ENCODE results near the gene C12orf75.
"Not testable (repeated sequence)": the region's sequence is repeated elsewhere in the genome, so short reads cannot be mapped to it uniquely, and the experiment has no call there.

Gene C12orf75

DNA sequence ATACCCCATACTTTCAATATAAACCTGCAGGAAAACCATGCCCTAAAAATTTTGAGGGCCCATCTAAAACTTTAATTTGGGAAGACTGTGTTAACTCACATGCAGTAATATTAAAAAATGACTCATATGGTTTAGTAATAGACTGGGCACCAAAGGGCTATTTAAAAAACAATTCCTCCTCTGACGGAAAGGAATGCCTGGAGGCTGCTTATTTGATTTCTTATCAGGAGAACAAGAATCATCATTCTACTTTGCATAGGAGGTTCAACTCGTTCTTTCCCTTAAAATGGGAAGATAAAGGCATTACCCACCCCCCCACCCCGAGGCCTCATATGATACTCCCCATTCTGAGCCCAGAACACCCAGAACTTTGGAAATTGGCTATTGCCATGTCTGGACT lies 18.6 kb upstream of the C12orf75 start:
- not testable (repeated sequence) for DNase-seq

DNA sequence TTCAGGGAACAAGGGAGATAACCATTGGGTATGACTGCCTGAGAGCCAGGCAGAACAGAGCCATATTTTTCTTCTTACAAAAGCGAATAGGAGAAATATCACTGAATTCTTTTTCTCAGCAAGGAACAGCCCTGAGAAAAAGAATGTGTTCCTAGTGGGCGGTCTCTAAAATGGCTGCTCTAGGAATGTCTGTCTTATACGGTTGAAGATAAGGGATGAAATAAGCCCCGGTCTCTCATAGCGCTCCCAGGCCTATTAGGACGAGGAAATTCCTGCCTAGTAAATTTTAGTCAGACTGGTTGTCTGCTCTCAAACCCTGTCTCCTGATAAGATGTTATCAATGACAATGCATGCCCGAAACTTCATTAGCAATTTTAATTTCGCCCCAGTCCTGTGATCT lies 16.7 kb upstream of the C12orf75 start:
- not testable (repeated sequence) for DNase-seq

DNA sequence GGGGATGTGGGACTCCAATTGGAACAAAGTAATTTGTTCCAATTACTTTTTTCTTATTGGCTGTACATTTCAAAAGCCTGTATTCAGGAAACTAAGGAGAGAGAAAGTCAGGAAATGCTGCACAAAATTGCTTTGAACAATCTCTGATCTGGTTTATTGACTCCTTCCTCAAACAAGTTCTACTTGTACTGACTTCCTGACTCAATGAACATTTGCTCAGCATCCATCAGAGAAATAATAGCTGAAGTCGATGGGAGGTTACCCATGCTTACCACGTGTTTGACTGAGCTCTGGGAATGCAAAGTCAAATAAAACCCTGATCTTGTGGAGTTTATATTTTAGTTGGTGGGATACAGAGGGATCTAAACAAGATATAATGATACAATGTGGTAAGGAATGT lies 15.4 kb upstream of the C12orf75 start:
- no peak for DNase-seq

DNA sequence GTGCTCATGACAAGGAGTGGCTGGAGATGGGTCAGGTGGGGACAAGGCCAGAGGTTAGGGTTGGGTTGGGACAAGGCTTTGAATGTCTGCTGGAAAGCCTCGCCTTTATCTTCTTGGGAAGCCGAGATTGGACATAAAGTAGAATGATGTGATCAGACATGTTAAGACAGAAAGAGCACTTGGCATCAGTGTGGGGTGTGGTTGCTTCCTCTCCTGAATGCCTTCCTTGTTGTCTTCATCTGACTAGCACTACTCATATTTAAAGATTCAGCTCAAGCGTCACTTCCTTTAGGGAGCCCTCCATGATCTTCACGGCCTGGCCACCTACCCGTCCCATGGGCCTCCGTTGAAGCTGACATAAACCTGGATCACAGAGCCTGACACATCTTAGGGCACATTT lies 14.8 kb upstream of the C12orf75 start:
- no peak for DNase-seq

DNA sequence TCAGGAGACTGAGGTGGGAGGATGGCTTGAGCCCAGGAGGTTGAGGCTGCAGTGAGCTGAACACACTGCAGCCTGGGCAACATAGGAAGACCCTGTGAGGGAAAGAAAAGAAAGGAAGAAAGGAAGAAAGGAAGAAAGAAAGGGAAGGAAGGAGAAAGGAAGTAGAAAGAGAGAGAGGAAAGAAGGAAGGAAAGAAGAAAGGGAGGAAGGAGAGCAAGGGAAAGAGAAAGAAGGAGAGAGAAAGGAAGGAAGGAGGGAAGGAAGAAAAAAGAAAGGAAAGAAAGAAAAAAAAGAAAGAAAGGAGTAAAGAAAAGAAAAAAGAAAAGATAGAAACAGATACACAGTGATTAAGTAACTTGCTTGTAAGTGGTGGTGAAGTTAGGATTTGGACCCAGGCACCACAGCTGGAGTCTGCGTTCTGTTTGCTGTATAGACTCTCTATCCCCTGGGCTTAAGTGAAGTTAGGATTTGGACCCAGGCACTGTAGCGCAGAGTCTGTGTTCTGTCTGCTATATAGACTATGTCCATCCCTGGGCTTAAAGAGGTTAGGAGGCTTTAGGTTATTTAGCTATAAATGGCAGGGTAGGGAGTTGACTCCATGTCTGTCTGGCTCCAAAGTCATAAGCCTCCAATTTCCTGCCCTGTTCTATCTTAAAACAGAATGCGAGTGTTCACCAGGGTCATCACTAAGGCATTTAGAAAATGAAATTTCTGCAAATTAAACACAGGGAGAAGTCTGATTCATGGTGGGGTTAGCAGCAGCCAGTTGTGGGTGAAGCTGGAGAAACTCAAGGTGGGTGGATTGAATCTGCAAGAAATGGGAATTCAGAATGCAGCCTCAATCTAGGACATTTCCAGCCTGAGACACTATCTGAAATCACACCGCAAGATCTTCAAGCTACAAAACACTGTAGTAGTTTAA lies 13.3 kb upstream of the C12orf75 start:
- DNase-seq: no peak

DNA sequence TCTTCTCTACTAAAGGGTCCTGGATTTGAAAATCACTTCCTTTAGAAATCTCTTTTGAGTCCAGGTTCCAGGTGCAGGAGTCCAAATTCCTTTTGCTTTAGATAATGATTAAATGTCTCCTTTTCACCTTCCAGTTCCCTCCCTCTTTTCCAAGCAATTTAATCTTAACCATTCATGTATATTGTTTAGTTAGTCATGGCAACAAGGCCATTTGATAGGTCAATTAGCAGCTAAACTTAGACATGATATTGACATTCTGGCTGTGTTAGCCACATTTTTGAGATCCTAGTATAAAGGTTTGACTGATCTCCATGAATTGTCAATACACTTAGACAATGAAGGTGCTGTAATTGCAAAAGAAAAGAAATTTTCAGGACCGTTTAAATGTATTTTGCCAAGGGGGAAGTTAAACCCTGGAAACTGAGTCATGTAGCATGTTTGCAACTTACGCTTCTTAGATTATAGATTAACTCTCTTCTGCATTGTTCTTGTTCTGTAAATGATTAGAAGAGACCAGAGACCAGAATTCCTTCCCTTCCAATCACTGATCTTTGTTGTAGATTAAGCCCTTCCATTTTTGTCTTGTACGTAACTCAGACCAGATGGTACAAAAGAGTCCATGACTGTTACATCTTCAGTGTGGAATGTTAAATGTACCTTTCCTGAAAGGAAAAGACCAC lies 12.4 kb upstream of the C12orf75 start:
- peak; percentile 50 for DNase-seq

DNA sequence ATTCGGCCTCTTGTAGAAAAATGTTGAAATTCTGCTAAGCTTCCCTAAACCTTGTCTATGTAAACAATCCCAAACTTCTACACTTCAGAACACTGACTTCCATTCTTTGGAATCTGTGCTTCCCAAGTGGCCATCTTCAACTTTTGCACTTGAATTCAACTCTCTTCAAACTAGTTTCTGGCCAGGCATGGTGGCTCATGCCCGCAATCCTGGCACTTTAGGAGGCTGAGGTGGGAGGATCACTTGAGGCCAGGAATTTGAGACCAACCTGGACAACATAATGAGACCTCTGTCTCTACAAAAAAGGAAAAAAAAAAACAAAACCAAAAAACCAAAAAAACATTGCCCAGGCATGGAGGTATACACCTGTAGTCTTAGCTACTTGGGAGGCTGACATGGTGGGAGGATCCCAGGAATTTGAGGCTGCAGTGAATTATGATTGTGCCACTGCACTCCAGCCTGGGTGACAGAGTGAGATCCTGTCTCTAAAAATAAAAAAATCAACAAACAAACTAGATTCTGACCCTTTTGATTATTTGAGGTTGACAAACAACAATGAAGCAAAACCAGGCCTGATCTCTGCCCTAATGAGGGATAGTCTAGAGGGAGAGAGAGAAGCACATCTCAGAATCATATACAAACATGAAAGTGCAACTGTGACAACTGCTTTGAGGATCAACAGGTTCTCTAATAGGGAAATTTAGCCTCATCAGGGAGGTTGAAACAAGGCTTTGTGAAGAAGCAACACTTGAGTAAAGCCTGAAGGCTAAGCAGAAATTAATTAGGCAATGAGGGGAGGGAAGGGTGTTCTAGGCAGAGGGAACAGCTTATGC lies 11.6 kb upstream of the C12orf75 start:
- no peak for DNase-seq

DNA sequence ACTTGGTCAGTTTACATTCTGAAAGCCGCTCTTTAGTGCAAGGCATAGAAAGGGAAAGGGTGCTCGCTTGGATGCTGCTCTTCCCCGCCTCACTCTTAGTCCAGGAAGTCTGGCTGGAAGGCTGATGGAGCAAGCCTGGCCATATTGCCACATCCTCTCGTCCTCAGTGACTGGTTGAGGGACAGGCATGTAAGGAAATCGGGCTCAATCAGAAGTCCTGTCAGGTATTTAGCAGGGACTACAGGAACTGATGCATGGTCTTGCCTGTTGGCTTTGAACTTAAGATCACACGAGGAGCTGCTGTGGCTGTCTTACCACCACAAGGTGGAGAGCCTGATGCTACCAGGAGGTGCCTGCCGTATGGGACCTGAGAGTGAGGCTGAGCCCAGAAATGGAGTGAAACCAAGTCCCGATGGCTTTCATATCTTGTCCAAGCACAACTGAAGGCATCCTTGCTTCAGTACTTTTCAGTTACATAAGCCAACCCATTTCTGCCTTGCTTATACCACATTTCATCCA lies 10.7 kb upstream of the C12orf75 start:
- no peak for DNase-seq

DNA sequence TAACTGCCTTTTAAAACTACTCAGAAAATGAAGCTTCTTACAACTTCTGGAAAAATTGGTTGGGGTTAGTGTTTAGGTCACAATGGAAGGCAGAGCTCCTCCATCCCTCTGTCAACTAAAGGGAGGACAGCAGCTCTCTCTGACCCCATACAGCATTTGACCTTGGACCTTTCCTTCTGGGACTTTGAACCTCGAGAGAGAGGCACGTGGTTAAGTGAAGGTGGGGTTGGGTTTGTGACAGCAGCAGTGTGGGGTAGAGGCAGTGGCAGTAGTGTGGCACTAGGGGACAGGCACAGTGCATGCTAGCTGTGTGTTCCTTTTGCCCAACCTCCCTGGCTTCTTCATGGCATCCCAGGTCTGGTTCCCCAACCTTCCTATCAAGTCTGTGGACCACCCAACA lies 9.4 kb upstream of the C12orf75 start:
- no peak for DNase-seq

DNA sequence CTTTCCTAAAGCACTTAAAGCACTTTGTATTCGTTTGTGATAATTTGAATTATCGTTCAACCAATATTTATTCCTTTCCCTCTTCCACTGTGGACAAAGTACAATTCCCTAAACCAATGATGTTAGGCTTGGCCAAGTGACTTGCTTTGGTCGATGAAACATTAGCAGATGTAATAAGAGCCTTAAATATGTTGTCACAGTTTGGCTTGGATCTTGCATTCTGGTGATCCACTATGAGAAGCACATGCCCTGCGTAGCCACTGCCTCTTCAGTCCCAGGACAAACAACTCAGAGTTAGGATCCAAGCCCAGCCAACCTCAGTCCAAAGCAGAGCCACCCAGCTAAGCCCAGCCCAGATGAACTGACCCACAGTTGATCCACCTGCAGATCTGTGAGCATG lies 8.4 kb upstream of the C12orf75 start:
- DNase-seq: no peak

DNA sequence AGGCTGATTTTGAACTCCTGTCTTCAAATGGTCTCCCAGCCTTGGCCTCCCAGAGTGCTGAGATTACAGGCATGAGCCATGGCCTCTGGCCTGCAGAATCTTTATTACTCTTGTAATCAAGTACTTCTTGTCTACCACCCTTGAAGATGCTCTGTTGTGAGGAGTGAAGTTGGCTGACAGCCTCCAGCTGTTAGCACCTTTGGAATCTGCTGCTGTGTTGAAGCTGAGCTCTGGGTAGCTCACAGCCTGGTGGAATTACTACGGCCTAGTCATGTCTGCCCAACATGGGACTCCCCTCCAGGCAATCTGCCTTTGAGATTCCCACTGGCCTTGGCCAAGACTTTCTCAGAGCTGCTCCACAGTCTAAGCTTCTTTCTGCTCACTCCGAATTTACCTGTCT lies 5.8 kb upstream of the C12orf75 start:
- DNase-seq: no peak

DNA sequence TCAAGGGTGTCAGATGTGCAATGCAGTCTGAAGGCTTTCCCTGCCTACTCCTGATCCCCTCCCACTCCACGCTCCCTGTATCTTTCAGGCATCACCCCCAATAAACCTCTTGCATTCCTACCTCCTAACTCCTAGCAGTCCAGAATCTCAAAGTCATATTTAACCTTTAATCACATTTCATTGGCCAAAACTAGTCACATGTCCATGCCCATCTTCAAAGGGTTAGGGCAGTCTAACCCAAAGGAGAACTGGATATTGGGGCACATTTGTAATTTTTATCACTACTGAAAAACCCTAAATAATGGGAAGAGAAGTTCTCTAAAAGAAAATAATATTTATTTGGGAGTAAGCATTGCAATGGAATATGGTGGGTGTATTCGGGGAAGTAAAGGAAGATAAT lies 5.4 kb upstream of the C12orf75 start:
- DNase-seq: no peak

DNA sequence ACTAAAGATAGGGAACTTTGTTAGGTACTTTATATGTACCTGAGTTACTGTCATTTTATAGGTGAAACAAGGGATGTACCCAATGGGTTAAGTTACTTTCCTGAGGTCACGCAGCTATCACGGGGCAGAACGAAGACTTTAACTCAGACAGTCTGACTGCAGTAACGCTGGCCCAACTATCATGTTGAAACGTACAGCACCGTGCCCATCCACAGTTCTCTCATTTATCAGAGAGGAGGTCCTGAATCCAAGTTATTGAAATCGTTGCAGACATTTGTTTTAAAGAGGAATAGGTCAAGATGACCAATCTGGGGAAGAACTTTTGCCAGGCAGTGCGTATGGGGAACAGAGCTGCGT lies 587 bp upstream of the C12orf75 start:
- no peak for DNase-seq

DNA sequence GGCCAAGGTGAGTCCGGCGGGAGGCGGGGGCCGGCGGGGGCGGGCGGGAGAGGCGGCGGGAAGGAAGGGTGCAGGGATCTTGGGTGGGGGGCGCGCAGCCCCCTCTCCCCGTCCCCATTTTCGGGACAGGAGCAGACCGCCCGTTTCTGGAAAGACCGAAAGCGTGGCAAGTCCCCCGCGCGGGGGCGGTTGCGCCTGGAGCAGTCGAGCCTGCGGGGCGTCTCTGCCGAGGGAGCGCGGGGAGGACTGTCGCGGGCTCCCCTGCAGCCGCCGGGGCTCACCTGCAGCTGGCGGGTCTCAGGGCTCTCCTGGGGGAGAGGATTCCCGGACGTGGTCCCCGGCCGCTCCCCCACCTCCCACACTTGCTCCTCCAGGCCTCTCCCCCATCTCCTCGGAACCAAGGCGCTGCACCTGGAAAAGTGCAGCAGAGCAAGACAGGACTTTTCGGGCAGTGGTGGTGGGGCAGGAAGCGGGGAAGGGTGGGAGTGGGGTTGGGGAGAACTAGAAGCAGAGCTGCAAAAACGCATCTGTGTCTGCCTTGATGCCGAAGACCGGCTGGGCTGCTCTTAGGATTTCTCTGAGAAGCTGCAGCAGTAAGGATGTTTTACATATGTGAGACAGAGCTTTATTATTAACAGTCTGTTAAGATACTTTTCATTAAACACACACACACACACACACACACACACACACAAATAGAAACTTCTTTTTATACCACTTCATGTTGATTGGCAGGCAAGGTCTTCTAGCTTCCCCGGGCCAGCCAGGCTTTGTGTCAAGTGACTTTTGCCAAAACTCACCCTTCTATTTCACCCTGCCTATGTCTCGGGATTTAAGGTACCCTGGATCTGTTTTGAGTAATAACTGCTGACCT lies 677 bp downstream of the C12orf75 start:
- peak; percentile 25 for DNase-seq

DNA sequence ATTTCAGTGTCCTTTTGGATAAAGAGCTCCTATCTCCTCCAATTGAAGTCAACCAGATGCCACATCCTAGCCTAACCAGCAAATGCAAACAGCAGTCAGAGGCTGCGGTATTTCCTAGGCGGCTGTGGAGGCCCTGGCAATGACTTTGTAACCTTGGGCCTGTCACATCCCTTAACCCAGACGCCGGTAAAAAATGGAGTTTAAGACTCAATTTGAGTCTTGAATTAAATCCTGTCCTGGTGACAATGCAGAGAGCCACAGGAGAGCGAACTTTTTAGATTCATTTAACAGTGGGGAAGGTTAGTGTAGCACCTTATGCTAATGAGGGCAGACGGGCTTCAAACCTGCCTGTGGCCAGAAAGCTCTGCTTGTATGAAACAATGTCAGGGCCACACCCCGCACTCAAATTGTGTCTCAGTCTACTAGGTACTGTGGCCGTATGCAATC lies 1.3 kb downstream of the C12orf75 start:
- no peak for DNase-seq

DNA sequence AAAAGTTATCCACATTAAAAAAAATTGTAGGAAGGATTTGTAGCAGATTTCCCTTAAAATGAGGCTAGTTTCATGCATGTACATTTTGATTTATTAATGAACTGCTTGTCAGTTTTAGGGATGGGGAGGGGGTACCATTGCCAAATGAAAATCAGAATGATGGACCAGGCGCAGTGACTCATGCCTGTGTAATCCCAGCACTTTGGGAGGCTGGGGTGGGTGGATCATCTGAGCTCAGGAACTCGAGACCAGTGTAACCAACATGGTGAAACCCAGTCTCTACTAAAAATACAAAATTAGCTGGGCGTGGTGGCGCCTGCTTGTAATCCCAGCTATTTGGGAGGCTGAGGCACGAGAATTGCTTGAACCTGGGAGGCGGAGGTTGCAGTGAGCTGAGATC lies 1.8 kb downstream of the C12orf75 start:
- not testable (repeated sequence) for DNase-seq

DNA sequence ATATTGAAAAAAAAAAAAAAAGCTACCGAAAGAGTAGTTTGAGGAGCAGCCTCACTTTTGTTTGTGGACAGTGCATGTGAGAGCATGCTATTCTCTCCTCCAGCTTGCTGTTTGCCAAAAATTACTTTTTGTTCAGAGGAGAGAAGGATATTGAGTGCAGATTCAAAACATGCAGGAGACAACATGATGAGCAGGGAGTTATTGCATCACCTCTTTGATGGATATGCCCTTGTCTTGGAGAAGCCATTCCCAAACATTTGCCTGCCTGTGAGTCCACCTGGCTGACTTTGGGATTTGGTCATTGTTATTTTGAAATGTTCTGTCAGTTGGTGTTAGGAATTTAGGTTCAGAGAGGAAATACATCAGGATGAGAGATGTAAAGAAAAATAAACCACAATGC lies 2.4 kb downstream of the C12orf75 start:
- no peak for DNase-seq

DNA sequence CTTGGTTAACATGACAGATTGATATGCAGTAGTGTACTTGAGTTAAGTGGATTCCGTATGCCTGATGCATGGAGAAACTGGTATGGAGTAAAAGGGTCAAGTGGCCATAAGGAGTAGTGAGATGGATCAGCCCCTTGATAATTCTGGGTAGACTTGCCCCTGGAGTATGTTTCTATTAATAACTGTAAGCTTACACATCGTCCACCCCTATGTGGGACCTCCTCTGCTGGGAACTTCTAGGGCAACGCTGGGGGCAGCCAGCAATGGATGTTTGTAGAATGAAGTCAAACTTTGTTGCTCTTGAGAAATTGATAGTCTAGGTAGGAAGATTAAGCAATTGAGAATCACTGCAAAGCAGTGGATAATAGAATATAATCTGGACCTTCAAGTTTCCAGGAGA lies 3.5 kb downstream of the C12orf75 start:
- DNase-seq: no peak

DNA sequence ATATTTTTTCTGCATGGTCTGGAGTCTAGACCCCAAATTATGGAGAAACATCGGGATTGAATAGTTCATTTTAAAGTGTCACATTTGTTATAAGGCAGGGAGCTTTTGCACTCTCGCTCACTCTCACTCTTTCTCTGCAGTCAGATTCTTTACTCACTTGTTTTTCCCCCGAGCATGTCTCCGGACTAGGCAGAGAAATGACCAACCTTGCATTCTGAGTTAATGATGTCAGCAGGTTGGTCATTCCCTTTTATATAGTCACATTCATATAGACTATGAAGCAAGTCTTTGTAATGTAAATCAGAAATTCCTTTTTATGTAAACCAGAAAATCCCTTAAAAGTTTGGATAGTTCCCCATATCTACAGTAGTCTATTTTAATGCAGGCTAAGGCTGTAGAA lies 4.1 kb downstream of the C12orf75 start:
- no peak for DNase-seq

DNA sequence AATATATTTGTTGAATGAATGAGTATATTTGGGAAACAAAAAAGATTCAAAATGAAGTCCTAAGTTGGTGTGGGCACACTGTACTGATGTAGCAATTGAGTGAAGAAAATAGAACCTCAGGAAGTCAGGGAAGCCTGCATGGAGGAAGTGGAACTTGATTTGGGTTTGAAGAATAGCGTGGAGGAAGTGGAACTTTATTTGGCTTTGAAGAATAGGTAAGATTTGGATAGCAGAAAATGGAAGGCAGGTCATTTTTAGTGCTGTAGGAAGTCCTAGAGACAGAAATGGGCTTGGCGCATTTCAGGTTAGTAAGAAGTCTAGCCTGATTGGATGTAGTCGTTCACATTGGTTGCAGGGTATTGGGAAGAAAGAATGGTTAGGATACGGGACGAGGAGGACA lies 5.4 kb downstream of the C12orf75 start:
- no peak for DNase-seq

DNA sequence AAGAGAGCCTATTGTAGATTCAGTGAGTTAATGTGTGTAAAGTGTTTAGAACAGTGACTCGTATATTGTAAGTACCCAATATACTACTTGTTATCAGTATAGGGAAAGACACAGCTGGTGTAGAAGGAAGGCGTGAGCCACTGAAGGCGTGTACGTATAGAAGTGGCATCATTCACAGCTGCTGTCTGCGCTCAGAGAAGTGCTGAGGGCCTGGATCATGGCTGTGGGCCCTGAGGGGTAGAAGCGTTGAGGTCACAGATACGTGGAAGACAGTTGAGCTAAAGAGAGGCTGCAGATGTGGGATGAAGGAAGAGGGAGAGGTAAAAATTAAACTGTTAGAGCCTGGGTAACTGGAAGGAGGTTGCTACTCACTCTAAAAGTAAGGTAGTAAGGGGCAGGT lies 5.9 kb downstream of the C12orf75 start:
- no peak for DNase-seq

DNA sequence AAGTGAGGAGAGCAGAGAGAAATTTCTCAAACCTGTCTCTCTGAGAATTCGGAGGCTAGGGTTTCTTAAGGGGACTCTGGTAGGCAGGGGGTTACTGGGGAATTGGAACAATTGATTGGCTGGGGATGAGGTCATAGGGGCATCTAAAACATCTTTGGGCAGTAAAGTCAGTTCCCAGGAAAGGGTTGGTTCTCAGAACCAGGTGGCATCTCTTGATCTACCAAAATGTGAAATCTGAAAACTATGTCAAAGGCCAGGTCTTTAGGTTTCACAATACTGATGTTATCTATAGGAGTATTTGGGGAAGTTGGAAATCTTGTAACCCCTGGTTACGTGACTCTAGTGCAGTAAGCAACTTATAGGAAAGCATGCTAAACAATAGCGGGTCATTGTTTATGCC lies 6.9 kb downstream of the C12orf75 start:
- DNase-seq: no peak
